HCT116 (cell line): ENCODE data around the gene DPP6.

Source experiments
- CEBPB ChIP-seq: IDR thresholded peaks from 2 replicates; pipeline ENCODE4 v1.6.1; 2012; ENCODE audit warnings: low read depth
- CTCF ChIP-seq, 3 experiments: fragments of 200-600 bp in 1 of 3; sonication (generic) in 1 of 3; IDR thresholded peaks in 2 of 3; conservative IDR thresholded peaks in 1 of 3; 2 replicates each; pipeline ENCODE4 v1.5.1; 2012 to 2017; ENCODE audit warnings: low read depth in 2 of 3, low read length in 2 of 3, antibody characterized with exemption in 1 of 3, borderline replicate concordance in 1 of 3, control low read depth in 1 of 3, mild to moderate bottlenecking in 1 of 3, mixed read lengths in 1 of 3, mixed run types in 1 of 3, moderate library complexity in 1 of 3; ENCODE audit not compliant: insufficient read depth in 1 of 3
- EGR1 ChIP-seq: IDR thresholded peaks from 2 replicates; pipeline ENCODE4 v1.6.1; 2012; ENCODE audit warnings: low read depth
- EZH2 ChIP-seq: fragments of 200-600 bp; sonication (generic); IDR thresholded peaks from 2 replicates; pipeline ENCODE4 v1.6.1; 2017; ENCODE audit warnings: antibody characterized with exemption, mixed run types
- MAX ChIP-seq: IDR thresholded peaks from 2 replicates; pipeline ENCODE4 v1.6.1; 2012
- POLR2A ChIP-seq: IDR thresholded peaks from 2 replicates; pipeline ENCODE4 v1.7.0; 2011; ENCODE audit warnings: borderline replicate concordance; ENCODE audit not compliant: insufficient read depth, insufficient read length; ENCODE audit errors: extremely low read depth
- POLR2AphosphoS5 ChIP-seq: IDR thresholded peaks from 2 replicates; pipeline ENCODE4 v1.6.1; 2011; ENCODE audit warnings: mild to moderate bottlenecking, low read depth, low read length, moderate library complexity
- SIN3A ChIP-seq: IDR thresholded peaks from 2 replicates; pipeline ENCODE4 v1.6.1; 2012; ENCODE audit warnings: low read depth
- SP1 ChIP-seq: IDR thresholded peaks from 2 replicates; pipeline ENCODE4 v1.6.1; 2012; ENCODE audit warnings: low read depth
- SRF ChIP-seq: IDR thresholded peaks from 2 replicates; pipeline ENCODE4 v1.6.1; 2012; ENCODE audit warnings: low read depth
- YY1 ChIP-seq: IDR thresholded peaks from 2 replicates; pipeline ENCODE4 v1.6.1; 2011; ENCODE audit warnings: low read length, low read depth, moderate library complexity, mild to moderate bottlenecking; ENCODE audit not compliant: insufficient replicate concordance; ENCODE audit errors: extremely low read depth
- ZBTB33 ChIP-seq: IDR thresholded peaks from 2 replicates; pipeline ENCODE4 v1.6.1; 2011; ENCODE audit warnings: mild to moderate bottlenecking, low read length, moderate library complexity; ENCODE audit not compliant: insufficient replicate concordance; ENCODE audit errors: extremely low read depth
- ZFX ChIP-seq: fragments of 450-650 bp; IDR thresholded peaks from 2 replicates; pipeline ENCODE4 v1.6.1; 2017
- ZNF274 ChIP-seq: fragments of 200-500 bp; sonication (Bioruptor generic); IDR thresholded peaks from 2 replicates; pipeline ENCODE4 v1.6.1; 2014; ENCODE audit warnings: mild to moderate bottlenecking, low read depth, low read length, inconsistent platforms

- TF ChIP-seq ZFX = no peak
- no peak for TF ChIP-seq CTCF (IDR thresholded peaks at IDR 0.05 in 2 of 3, conservative IDR thresholded peaks at IDR 0.05 in 1 of 3; ENCODE audit: borderline replicate concordance in 1 of 3, insufficient read depth in 1 of 3, low read depth in 2 of 3, low read length in 2 of 3)
- TF ChIP-seq POLR2AphosphoS5 = no peak
- TF ChIP-seq MAX = no peak
- TF ChIP-seq ZBTB33 = no peak
- TF ChIP-seq SRF = no peak
- no peak for TF ChIP-seq SIN3A
- no peak for TF ChIP-seq SP1
- TF ChIP-seq ZNF274 = no peak
- no peak for TF ChIP-seq POLR2A
- no peak for TF ChIP-seq EGR1
- TF ChIP-seq EZH2 = no peak
- TF ChIP-seq YY1 = no peak
- no peak for TF ChIP-seq CEBPB
Measured at GRCh38 chr7:154869436-154869835, 817.2 kb downstream of the DPP6 start.
